HCT116 (cell line): ENCODE data around the gene AFF1. TPM values are rescaled to one million over a fixed set of nuclear protein-coding genes. Genes with fewer than 3 reads are reported as not detected.

Source experiments
- ATAC-seq: fragments of 200-7000 bp; cut with Tn5 transposase; 2 replicates; pipeline ENCODE4 v1.9.1; 2020; ENCODE audit warnings: mild to moderate bottlenecking, moderate library complexity
- BruUV-seq: library from RNA; stranded (reverse); fragments of 400-500 nt; replicated peaks from 2 replicates; lab custom pipeline; 2021; lab: Mats Ljungman, UMichigan
- CTCF ChIA-PET: fragments of 300-600 bp; sonication (Branson Sonifier 250); formaldehyde crosslinking; loops from one replicate; lab custom pipeline; 2021; ENCODE audit warnings: antibody characterized with exemption; lab: Charles Lee
- POLR2A ChIA-PET: fragments of 300-600, 350-600 bp; sonication (Branson Sonifier 250); formaldehyde crosslinking; loops from one replicate; lab custom pipeline; 2021; ENCODE audit warnings: antibody characterized with exemption; lab: Charles Lee
- RAD21 ChIA-PET, 2 experiments: fragments of 300-600 bp; sonication (Branson Sonifier 250); formaldehyde crosslinking; loops; one replicate each; lab custom pipeline; 2023; ENCODE audit warnings: low total read pairs in 2 of 2; ENCODE audit not compliant: uncharacterized antibody in 2 of 2, unreplicated experiment in 2 of 2, low non-redundant PET in 1 of 2; lab: Charles Lee
- DNase-seq: peaks from one replicate; pipeline ENCODE4 v3.0.0-alpha.2; 2010; ENCODE audit warnings: low read depth, low spot score
- H2AFZ ChIP-seq: fragments of 200-600 bp; shearing (Covaris generic), sonication (generic); 2 replicates; pipeline ENCODE4 v1.6.1; 2017; ENCODE audit warnings: low read depth, mixed run types, mixed read lengths, antibody characterized with exemption, low read length; ENCODE audit not compliant: poor library complexity, severe bottlenecking
- H3K27ac ChIP-seq: 2 replicates; pipeline ENCODE4 v1.5.1; 2012; ENCODE audit warnings: low read depth, low read length
- H3K27me3 ChIP-seq: fragments of 200-600 bp; sonication (generic); 2 replicates; pipeline ENCODE4 v1.6.1; 2016; ENCODE audit warnings: mixed run types, low read length, mixed read lengths; ENCODE audit not compliant: insufficient read depth
- H3K36me3 ChIP-seq, 2 experiments: fragments of 200-500 bp in 1 of 2; fragments of 200-600 bp in 1 of 2; sonication (Bioruptor generic) in 1 of 2; sonication (generic) in 1 of 2; 2 replicates each; pipeline versions ENCODE4 v1.5.1 to v1.6.1; 2014 to 2016; ENCODE audit warnings: low read length in 2 of 2, inconsistent platforms in 1 of 2, mixed read lengths in 1 of 2, mixed run types in 1 of 2; ENCODE audit not compliant: insufficient read depth in 2 of 2, control insufficient read depth in 1 of 2
- H3K4me1 ChIP-seq, 2 experiments: fragments of 200-600 bp in 1 of 2; sonication (generic) in 1 of 2; 2 replicates each; pipeline versions ENCODE4 v1.5.1 to v1.6.1; 2012 to 2017; ENCODE audit warnings: low read length in 2 of 2, inconsistent platforms in 1 of 2, mild to moderate bottlenecking in 1 of 2, mixed read lengths in 1 of 2, mixed run types in 1 of 2, moderate library complexity in 1 of 2; ENCODE audit not compliant: insufficient read depth in 2 of 2, control insufficient read depth in 1 of 2
- H3K4me2 ChIP-seq: fragments of 200-600 bp; sonication (generic); 2 replicates; pipeline ENCODE4 v1.6.1; 2017; ENCODE audit warnings: mixed run types, low read length, mixed read lengths
- H3K4me3 ChIP-seq, 2 experiments: fragments of 200-600 bp in 1 of 2; sonication (generic) in 1 of 2; replicated peaks in 1 of 2; 2 replicates each; pipeline ENCODE4 v1.5.1; 2011 to 2016; ENCODE audit warnings: low read length in 2 of 2, control low read depth in 1 of 2, low read depth in 1 of 2, mild to moderate bottlenecking in 1 of 2, mixed read lengths in 1 of 2, mixed run types in 1 of 2
- H3K79me2 ChIP-seq: fragments of 200-600 bp; sonication (generic); 2 replicates; pipeline ENCODE4 v1.6.1; 2017; ENCODE audit warnings: mild to moderate bottlenecking, mixed run types, low read length, moderate library complexity, mixed read lengths; ENCODE audit not compliant: insufficient read depth
- H3K9ac ChIP-seq: fragments of 200-600 bp; sonication (generic); 2 replicates; pipeline ENCODE4 v1.6.1; 2016; ENCODE audit warnings: low read length, mixed read lengths
- H3K9me2 ChIP-seq: fragments of 200-600 bp; sonication (generic), shearing (Covaris generic); 2 replicates; pipeline ENCODE4 v1.6.1; 2017; ENCODE audit warnings: mixed run types, mild to moderate bottlenecking, moderate library complexity; ENCODE audit not compliant: insufficient read depth
- H3K9me3 ChIP-seq, 2 experiments: fragments of 200-500 bp in 1 of 2; fragments of 200-600 bp in 1 of 2; sonication (Bioruptor generic) in 1 of 2; sonication (generic) in 1 of 2; 2 replicates each; pipeline ENCODE4 v1.6.1; 2014 to 2017; ENCODE audit warnings: low read length in 2 of 2, mixed read lengths in 2 of 2, inconsistent platforms in 1 of 2, low read depth in 1 of 2, mild to moderate bottlenecking in 1 of 2, mixed run types in 1 of 2, moderate library complexity in 1 of 2; ENCODE audit not compliant: control insufficient read depth in 1 of 2, insufficient read depth in 1 of 2
- H4K20me1 ChIP-seq: fragments of 200-600 bp; sonication (generic), shearing (Covaris generic); 2 replicates; pipeline ENCODE4 v1.6.1; 2017; ENCODE audit warnings: mixed run types, mild to moderate bottlenecking, moderate library complexity; ENCODE audit not compliant: insufficient read depth
- CBX3 ChIP-seq: IDR thresholded peaks from 2 replicates; pipeline ENCODE4 v1.6.1; 2012; ENCODE audit warnings: low read depth
- CEBPB ChIP-seq: IDR thresholded peaks from 2 replicates; pipeline ENCODE4 v1.6.1; 2012; ENCODE audit warnings: low read depth
- EGR1 ChIP-seq: IDR thresholded peaks from 2 replicates; pipeline ENCODE4 v1.6.1; 2012; ENCODE audit warnings: low read depth
- EZH2phosphoT487 ChIP-seq: fragments of 200-600 bp; IDR thresholded peaks from 2 replicates; pipeline ENCODE4 v1.6.1; 2018; ENCODE audit warnings: antibody characterized with exemption, borderline replicate concordance
- FOSL1 ChIP-seq: IDR thresholded peaks from 2 replicates; pipeline ENCODE4 v1.6.1; 2012; ENCODE audit warnings: low read depth
- JUND ChIP-seq: IDR thresholded peaks from 2 replicates; pipeline ENCODE4 v1.6.1; 2012
- MAX ChIP-seq: IDR thresholded peaks from 2 replicates; pipeline ENCODE4 v1.6.1; 2012
- POLR2A ChIP-seq: IDR thresholded peaks from 2 replicates; pipeline ENCODE4 v1.7.0; 2011; ENCODE audit warnings: borderline replicate concordance; ENCODE audit not compliant: insufficient read depth, insufficient read length; ENCODE audit errors: extremely low read depth
- RAD21 ChIP-seq: IDR thresholded peaks from 2 replicates; pipeline ENCODE4 v1.6.1; 2012; ENCODE audit warnings: low read depth, mild to moderate bottlenecking
- SIN3A ChIP-seq: IDR thresholded peaks from 2 replicates; pipeline ENCODE4 v1.6.1; 2012; ENCODE audit warnings: low read depth
- SP1 ChIP-seq: IDR thresholded peaks from 2 replicates; pipeline ENCODE4 v1.6.1; 2012; ENCODE audit warnings: low read depth
- ZNF274 ChIP-seq: fragments of 200-500 bp; sonication (Bioruptor generic); IDR thresholded peaks from 2 replicates; pipeline ENCODE4 v1.6.1; 2014; ENCODE audit warnings: mild to moderate bottlenecking, low read depth, low read length, inconsistent platforms
- intact Hi-C: fragments of 100-400 bp; cut with micrococcal nuclease; formaldehyde crosslinking; loops from 2 replicates; pipeline ENCODE4 v1.10.0; 2022
- total RNA-seq: library from RNA; stranded (reverse); gene quantifications from one replicate; pipeline ENCODE4 v1.2.1, GENCODE V29; 2021; ENCODE audit not compliant: unreplicated experiment
- TF ChIP-seq, protein P1 (sequence below), 3 experiments: fragments of 200-600 bp in 1 of 3; sonication (generic) in 1 of 3; IDR thresholded peaks in 2 of 3; conservative IDR thresholded peaks in 1 of 3; 2 replicates each; pipeline ENCODE4 v1.5.1; 2012 to 2017; ENCODE audit warnings: low read depth in 2 of 3, low read length in 2 of 3, antibody characterized with exemption in 1 of 3, borderline replicate concordance in 1 of 3, control low read depth in 1 of 3, mild to moderate bottlenecking in 1 of 3, mixed read lengths in 1 of 3, mixed run types in 1 of 3, moderate library complexity in 1 of 3; ENCODE audit not compliant: insufficient read depth in 1 of 3
- TF ChIP-seq, protein P2 (sequence below): IDR thresholded peaks from 2 replicates; pipeline ENCODE4 v1.6.1; 2011; ENCODE audit warnings: mild to moderate bottlenecking, low read length, moderate library complexity; ENCODE audit not compliant: insufficient replicate concordance; ENCODE audit errors: extremely low read depth

The AFF1 gene
- total RNA-seq, 1 experiment from 2014 or later: 43.1 TPM

DNA sequence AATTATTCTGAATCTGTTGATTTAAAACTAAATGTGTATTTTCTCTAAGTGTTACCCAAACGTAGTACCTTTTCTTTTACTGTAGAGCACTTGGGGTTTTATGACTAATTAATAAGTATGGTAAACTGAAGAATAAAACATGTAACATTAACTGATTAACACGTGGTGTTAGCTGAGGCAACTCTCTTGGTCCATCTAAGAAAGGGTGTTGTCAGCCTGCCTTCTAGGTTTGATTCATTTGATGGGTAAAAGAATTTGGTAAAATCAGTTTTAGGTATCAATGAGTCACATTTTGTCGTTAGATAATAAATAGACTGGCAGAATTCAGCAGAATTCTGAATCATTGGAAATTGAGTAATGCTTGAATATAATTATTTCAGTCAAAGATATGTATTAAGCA, 99.7 kb downstream of the AFF1 start (continued):
- TF ChIP-seq, protein P1, sequence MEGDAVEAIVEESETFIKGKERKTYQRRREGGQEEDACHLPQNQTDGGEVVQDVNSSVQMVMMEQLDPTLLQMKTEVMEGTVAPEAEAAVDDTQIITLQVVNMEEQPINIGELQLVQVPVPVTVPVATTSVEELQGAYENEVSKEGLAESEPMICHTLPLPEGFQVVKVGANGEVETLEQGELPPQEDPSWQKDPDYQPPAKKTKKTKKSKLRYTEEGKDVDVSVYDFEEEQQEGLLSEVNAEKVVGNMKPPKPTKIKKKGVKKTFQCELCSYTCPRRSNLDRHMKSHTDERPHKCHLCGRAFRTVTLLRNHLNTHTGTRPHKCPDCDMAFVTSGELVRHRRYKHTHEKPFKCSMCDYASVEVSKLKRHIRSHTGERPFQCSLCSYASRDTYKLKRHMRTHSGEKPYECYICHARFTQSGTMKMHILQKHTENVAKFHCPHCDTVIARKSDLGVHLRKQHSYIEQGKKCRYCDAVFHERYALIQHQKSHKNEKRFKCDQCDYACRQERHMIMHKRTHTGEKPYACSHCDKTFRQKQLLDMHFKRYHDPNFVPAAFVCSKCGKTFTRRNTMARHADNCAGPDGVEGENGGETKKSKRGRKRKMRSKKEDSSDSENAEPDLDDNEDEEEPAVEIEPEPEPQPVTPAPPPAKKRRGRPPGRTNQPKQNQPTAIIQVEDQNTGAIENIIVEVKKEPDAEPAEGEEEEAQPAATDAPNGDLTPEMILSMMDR (IDR thresholded peaks at IDR 0.05 in 2 of 3, conservative IDR thresholded peaks at IDR 0.05 in 1 of 3; ENCODE audit: borderline replicate concordance in 1 of 3, insufficient read depth in 1 of 3, low read depth in 2 of 3, low read length in 2 of 3): no peak
- TF ChIP-seq EZH2phosphoT487: no peak
- TF ChIP-seq SIN3A: no peak
- TF ChIP-seq RAD21: no peak
- TF ChIP-seq, protein P2, sequence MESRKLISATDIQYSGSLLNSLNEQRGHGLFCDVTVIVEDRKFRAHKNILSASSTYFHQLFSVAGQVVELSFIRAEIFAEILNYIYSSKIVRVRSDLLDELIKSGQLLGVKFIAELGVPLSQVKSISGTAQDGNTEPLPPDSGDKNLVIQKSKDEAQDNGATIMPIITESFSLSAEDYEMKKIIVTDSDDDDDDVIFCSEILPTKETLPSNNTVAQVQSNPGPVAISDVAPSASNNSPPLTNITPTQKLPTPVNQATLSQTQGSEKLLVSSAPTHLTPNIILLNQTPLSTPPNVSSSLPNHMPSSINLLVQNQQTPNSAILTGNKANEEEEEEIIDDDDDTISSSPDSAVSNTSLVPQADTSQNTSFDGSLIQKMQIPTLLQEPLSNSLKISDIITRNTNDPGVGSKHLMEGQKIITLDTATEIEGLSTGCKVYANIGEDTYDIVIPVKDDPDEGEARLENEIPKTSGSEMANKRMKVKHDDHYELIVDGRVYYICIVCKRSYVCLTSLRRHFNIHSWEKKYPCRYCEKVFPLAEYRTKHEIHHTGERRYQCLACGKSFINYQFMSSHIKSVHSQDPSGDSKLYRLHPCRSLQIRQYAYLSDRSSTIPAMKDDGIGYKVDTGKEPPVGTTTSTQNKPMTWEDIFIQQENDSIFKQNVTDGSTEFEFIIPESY: no peak
- TF ChIP-seq EGR1: no peak
- no peak for TF ChIP-seq MAX
- TF ChIP-seq FOSL1: no peak
- TF ChIP-seq JUND: no peak
- no peak for TF ChIP-seq POLR2A

- Histone ChIP-seq H3K27me3 (no peaks in the 10 kb centered on the region), H3K9me2 (no peaks in the 10 kb centered on the region), H3K79me2 (peaks cover 64% of the 10 kb centered on the region), H3K4me3 (no peak overlapping the region), H3K4me2 (no peak overlapping the region), H3K36me3 (no peaks in the 10 kb centered on the region), H3K4me1 (peaks cover 2 to 16% of the 10 kb centered on the region in 2 experiments; a peak in 2 of 4 replicates), H2AFZ (no peak overlapping the region), H3K9ac (no peak overlapping the region), H4K20me1 (no peaks in the 10 kb centered on the region; the same call in 1 of the 2 replicates), H3K27ac (no peak overlapping the region), H3K9me3 (no peaks in the 10 kb centered on the region)
- RAD21 ChIA-PET: no interaction called here
- POLR2A ChIA-PET: no interaction called here
- DNase-seq: no peak
- BruUV-seq: no TSS peak
- intact Hi-C loops: no loop called here
- CTCF ChIA-PET: no interaction called here
- ATAC-seq: no peak
- no peak for TF ChIP-seq POLR2A
- TF ChIP-seq, protein P1 (IDR thresholded peaks at IDR 0.05 in 2 of 3, conservative IDR thresholded peaks at IDR 0.05 in 1 of 3; ENCODE audit: borderline replicate concordance in 1 of 3, insufficient read depth in 1 of 3, low read depth in 2 of 3, low read length in 2 of 3): no peak
- TF ChIP-seq CEBPB: no peak
- no peak for TF ChIP-seq ZNF274
- no peak for TF ChIP-seq CBX3
- no peak for TF ChIP-seq FOSL1
- no peak for TF ChIP-seq SP1
These were observed 101.2 kb downstream of the AFF1 start for GRCh38 chr4:87035881-87036509.
